Placental epithelial cell (primary cell): ENCODE results near the gene STAT3. TPM values are rescaled to one million over a fixed set of nuclear protein-coding genes. Genes with fewer than 3 reads are reported as not detected.

Experiments
- total RNA-seq: library from RNA; depleted of rRNA; stranded (reverse); fragments of >200 nt; gene quantifications from 2 replicates; pipeline ENCODE4 v1.2.3, GENCODE V29; 2012

Gene STAT3
- total RNA-seq, result 52.6 and 56.1 TPM in 2 replicates

DNA sequence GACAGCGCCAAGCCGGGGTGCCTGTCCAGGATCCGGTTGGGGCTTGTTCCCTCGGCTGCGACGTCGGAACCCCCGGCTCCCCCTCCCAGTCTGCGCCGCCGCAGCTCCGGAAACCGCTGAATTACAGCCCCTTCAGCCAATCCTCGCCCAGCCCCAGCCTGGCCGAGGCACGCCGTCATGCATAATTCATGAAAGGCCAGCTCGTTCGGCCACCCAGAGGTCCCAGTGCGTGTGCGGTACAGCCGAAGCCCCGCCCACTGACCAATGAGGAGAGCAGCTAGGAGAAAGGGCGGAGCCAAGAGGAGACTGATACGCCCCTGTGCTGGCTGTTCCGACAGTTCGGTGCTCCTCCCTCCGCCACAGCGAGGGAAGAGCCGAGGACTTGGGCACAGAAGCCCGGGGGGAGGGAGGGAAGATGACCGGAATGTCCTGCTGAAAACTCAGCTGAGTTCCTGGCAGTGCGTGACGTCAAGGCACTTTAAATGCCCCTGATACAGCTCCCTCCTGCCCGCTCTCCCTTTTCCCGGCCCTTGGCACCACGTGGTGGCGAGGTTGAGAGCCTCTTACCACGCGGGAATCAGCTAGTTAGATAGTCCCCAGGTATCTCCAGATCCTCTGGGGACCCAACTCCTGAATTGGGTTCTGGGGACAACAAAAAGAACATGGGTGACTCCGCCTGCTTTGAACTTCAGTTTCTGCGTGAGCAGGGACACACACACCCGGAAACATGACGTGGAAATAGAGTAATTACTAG is at the start of gene STAT3:
Gene STAT3, minus strand, starts transcription at position 62 of the 754 bp plus-strand sequence. CDS start 39,926 bp downstream, outside the sequence.

DNA sequence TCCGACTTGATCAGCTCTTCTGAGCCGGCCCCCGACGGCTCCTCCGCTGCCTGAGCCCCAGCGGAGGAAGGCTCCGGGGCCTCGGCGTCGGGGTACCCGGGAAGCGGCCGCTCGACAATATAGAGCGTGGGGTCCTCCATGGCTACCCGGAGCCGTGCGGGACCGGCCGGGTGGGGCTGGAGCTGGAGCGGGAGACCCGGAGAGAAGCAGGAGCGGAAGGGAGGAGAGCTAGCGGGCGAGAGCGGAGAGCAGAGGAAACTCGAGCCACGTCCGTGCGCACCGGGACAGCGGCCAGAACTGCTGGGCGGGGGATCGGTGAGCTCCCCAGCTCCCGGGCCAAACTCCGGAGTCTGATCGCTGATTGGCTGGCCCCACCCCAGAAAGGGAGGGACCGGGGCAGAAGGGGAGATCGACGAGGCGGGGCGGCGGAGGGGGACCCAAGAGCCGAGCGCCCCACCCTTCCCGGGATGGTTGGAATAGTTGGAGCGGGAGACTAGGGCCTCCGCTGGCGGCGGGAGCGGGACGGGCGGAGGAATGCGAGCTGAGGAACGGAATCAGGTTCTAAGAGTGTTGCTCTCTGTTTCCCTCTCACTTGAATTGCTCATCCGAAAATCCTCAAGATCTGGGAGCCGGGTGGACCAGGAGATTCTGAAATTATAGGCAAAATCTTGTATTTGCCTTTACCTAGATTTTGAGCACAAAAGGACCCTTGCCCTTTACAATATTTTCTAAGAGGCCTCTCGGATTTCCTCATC is 34.9 kb upstream of the STAT3 start, which contains the start of gene CAVIN1:
Gene CAVIN1, minus strand, starts transcription at position 299 of the 755 bp plus-strand sequence. Its CDS starts 159 bp downstream, at position 140.

GRCh38 chr17:42287977-42288802 is 100.1 kb downstream of the STAT3 start, which contains the start of gene STAT5A:
STAT5A (plus strand) TSS chr17:42288498; CDS start chr17:42289412, 914 bp downstream.

DNA sequence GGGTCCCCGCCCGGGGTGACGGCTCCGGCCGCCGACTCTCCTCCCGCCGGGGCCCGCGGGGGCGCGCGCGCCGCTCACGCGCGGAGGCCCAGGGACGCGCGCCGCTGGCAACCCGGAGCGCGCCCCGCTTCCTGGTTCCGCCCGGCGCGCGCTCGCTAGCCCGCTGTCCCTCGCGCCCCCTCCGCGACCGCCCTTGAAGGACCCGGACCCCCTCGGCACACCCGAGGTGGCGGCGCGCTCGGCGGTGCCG is 112.0 kb downstream of the STAT3 start, which contains the start of gene STAT5B:
Gene STAT5B, minus strand, starts transcription at position 33 of the 250 bp plus-strand sequence. CDS start 44,264 bp downstream, outside the sequence.

Other genes with a start within 250 kb of the STAT3 start
- 49.9 and 94.5 TPM in 2 replicates for gene RAB5C, start 233.5 kb downstream of the STAT3 start, total RNA-seq
- gene KCNH4, start 207.3 kb downstream of the STAT3 start, total RNA-seq, result under 0.01 TPM in 1 of 2 replicates, not detected in the other
- not detected in 2 replicates for gene HCRT, start 203.0 kb downstream of the STAT3 start, total RNA-seq
- 9.7 and 11.0 TPM in 2 replicates for gene GHDC, start 193.9 kb downstream of the STAT3 start, total RNA-seq
- gene STAT5B, start 112.1 kb downstream of the STAT3 start, total RNA-seq, result 9.4 and 10.6 TPM in 2 replicates
- gene STAT5A, start 99.9 kb downstream of the STAT3 start, total RNA-seq, result 4.3 and 13.3 TPM in 2 replicates
- 218 and 464 TPM in 2 replicates for gene CAVIN1, start 34.8 kb upstream of the STAT3 start, total RNA-seq
- gene ATP6V0A1, start 70.4 kb upstream of the STAT3 start, total RNA-seq, result 49.5 and 67.9 TPM in 2 replicates
- 34.2 and 34.9 TPM in 2 replicates for gene NAGLU, start 147.8 kb upstream of the STAT3 start, total RNA-seq
- 3.1 and 5.5 TPM in 2 replicates for gene HSD17B1, start 164.5 kb upstream of the STAT3 start, total RNA-seq
- 20.4 and 27.2 TPM in 2 replicates for gene COASY, start 173.7 kb upstream of the STAT3 start, total RNA-seq
- 20.0 and 33.5 TPM in 2 replicates for gene MLX, start 178.7 kb upstream of the STAT3 start, total RNA-seq
- 2.3 and 4.3 TPM in 2 replicates for gene PSMC3IP, start 189.3 kb upstream of the STAT3 start, total RNA-seq
- 79.7 and 106 TPM in 2 replicates for gene RETREG3, start 220.9 kb upstream of the STAT3 start, total RNA-seq
- gene TUBG1, start 221.2 kb upstream of the STAT3 start, total RNA-seq, result 12.6 and 40.2 TPM in 2 replicates